Body of pancreas (tissue), 4 donors: ENCODE results near the gene KLHDC9.

Source experiments
- POLR2A ChIP-seq, 3 donors: fragments of 450-650 bp; IDR thresholded peaks; one replicate each; pipeline ENCODE4 v1.6.1; 2016; ENCODE audit warnings: antibody characterized with exemption in 3 of 3, mild to moderate bottlenecking in 2 of 3
- TF ChIP-seq, protein P1 (sequence below), 7 experiments: fragments of 450-650 bp in 4 of 7; fragments of 200-600 bp in 3 of 7; sonication (generic) in 3 of 7; IDR thresholded peaks; one replicate each; pipeline ENCODE4 v1.5.1; 2016 to 2019; ENCODE audit warnings: antibody characterized with exemption in 7 of 7

DNA sequence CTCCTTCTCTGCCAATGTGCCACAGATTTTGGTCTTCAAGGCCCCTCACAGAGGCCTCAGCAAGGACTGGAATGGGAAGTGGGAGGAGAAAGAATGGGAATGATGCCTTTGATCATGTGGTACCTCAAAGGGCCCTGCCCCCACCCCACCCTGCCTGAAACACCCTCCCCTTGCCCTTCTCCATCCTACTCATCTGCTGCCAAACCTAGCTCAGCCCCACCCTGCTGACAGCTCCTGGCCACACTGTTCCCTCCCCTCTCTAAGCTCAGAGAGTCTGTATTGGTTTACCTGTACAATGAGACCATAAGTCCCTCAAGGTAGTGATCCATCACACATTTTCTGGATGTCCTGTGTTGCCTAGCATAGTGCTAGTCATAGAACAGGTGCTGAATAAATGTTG lies 21.8 kb upstream of the KLHDC9 start:
- TF ChIP-seq POLR2A (IDR thresholded peaks at IDR 0.05): no peak
- TF ChIP-seq, protein P1, sequence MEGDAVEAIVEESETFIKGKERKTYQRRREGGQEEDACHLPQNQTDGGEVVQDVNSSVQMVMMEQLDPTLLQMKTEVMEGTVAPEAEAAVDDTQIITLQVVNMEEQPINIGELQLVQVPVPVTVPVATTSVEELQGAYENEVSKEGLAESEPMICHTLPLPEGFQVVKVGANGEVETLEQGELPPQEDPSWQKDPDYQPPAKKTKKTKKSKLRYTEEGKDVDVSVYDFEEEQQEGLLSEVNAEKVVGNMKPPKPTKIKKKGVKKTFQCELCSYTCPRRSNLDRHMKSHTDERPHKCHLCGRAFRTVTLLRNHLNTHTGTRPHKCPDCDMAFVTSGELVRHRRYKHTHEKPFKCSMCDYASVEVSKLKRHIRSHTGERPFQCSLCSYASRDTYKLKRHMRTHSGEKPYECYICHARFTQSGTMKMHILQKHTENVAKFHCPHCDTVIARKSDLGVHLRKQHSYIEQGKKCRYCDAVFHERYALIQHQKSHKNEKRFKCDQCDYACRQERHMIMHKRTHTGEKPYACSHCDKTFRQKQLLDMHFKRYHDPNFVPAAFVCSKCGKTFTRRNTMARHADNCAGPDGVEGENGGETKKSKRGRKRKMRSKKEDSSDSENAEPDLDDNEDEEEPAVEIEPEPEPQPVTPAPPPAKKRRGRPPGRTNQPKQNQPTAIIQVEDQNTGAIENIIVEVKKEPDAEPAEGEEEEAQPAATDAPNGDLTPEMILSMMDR (IDR thresholded peaks at IDR 0.05): no peak
